ENCODE results near the gene UAP1L1. TPM values are rescaled to one million over a fixed set of nuclear protein-coding genes. Genes with fewer than 3 reads are reported as not detected.

UAP1L1 gene
- total and polyA plus RNA-seq, 2 of the 4 experiments (the other 2 are of a cell fraction), result 2.3 to 9.8 TPM

DNA sequence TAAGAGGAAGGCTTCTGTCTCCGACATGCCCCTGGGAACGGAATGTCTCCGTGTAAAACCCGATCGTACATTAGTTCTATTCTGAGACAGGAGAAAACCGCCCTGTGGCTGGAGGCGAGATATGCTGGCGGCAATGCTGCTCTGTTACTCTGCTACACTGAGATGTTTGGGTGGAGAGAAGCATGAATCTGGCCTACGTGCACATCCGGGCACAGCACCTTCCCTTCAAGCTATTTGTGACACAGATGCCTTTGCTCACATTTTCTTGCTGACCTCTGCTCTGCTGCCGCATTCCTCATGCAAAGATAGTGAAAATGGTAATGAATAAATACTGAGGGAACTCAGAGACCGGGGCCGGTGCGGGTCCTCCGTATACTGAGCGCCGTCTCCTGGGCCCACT is 39.4 kb downstream of the UAP1L1 start:
- Histone ChIP-seq H2BK120ac (ENCODE audit: low read depth, low read length) (no peak overlapping the region), H3K4me2 (ENCODE audit: low read depth, low read length) (no peak overlapping the region), H4K5ac (ENCODE audit: low read depth, low read length) (no peak overlapping the region), H3K14ac (replicated peaks; ENCODE audit: low read depth, low read length) (no peak overlapping the region), H2AK5ac (ENCODE audit: low read depth, low read length) (no peak overlapping the region), H3K9me3 (ENCODE audit: control insufficient read depth, insufficient read depth, low read length) (no peaks in the 10 kb centered on the region), H3K4me1 (ENCODE audit: control insufficient read depth, insufficient read depth, low read length) (peaks cover 8% of the 10 kb centered on the region), H2BK20ac (ENCODE audit: low read depth, low read length) (no peak overlapping the region), H3K18ac (ENCODE audit: low read depth, low read length) (no peak overlapping the region), H4K8ac (ENCODE audit: low read depth in 2 of 2, low read length in 2 of 2) (no peak overlapping the region), H2BK5ac (ENCODE audit: low read depth, low read length, poor library complexity, severe bottlenecking) (no peak overlapping the region), H3K27me3 (ENCODE audit: control insufficient read depth, insufficient read depth, low read length) (no peaks in the 10 kb centered on the region), H2AFZ (replicated peaks; ENCODE audit: low read length, poor library complexity) (no peak overlapping the region), H4K20me1 (ENCODE audit: insufficient read depth, low read length) (no peaks in the 10 kb centered on the region), H3K9me1 (ENCODE audit: insufficient read depth, low read length) (no peaks in the 10 kb centered on the region), H3K23ac (ENCODE audit: low read depth, low read length) (no peak overlapping the region), H3K4ac (ENCODE audit: low read depth, low read length) (no peak overlapping the region), H4K91ac (ENCODE audit: insufficient read depth, low read depth, low read length) (no peak overlapping the region), H2AK9ac (replicated peaks; ENCODE audit: low read depth, low read length, poor library complexity) (no peak overlapping the region), H3K9ac (ENCODE audit: low read depth, low read length) (no peak overlapping the region), H3K56ac (ENCODE audit: extremely low read depth, insufficient read depth, low read length) (no peak overlapping the region), H3K36me3 (ENCODE audit: control insufficient read depth, insufficient read depth, low read length) (peaks cover 11% of the 10 kb centered on the region), H3K27ac (ENCODE audit: insufficient read depth, low read length) (no peak overlapping the region), H2BK15ac (ENCODE audit: low read depth, low read length) (no peak overlapping the region), H3K79me1 (ENCODE audit: low read depth in 1 of 2, low read length in 2 of 2) (0 out of 4 replicates have a peak, but pooled peaks cover 0 to 3% of the 10 kb centered on the region in 2 experiments), H3K4me3 (ENCODE audit: insufficient read depth, low read depth, low read length) (no peak overlapping the region)
- DNase-seq (no peak), ATAC-seq (ENCODE audit: low read depth) (no peak)
- POLR2A ChIA-PET (ENCODE audit: unreplicated experiment), result interaction anchor here (0.5 kb wide), 1 partner anchor 113 kb away, joined by 12 read pairs; no protein-coding TSS in a partner anchor
- CTCF ChIA-PET, result no interaction called here
- TF ChIP-seq FOS (IDR thresholded peaks at IDR 0.05; ENCODE audit: low read depth, low read length) (no peak), MAFK (IDR thresholded peaks at IDR 0.05; ENCODE audit: low read depth, low read length) (no peak), POLR2A (IDR thresholded peaks at IDR 0.05; ENCODE audit: low read depth, low read length) (no peak), RFX5 (IDR thresholded peaks at IDR 0.05; ENCODE audit: low read depth, low read length) (no peak), RAD21 (IDR thresholded peaks at IDR 0.05; ENCODE audit: low read length) (no peak), SMC3 (IDR thresholded peaks at IDR 0.05; ENCODE audit: low read depth, low read length) (no peak), MAZ (IDR thresholded peaks at IDR 0.05; ENCODE audit: borderline replicate concordance, low read depth, low read length) (no peak), RCOR1 (IDR thresholded peaks at IDR 0.05; ENCODE audit: insufficient replicate concordance, low read length) (no peak), CEBPB (IDR thresholded peaks at IDR 0.05; ENCODE audit: low read depth, low read length) (no peak), MXI1 (IDR thresholded peaks at IDR 0.05; ENCODE audit: borderline replicate concordance, low read depth, low read length) (no peak)
- TF ChIP-seq, protein P1, sequence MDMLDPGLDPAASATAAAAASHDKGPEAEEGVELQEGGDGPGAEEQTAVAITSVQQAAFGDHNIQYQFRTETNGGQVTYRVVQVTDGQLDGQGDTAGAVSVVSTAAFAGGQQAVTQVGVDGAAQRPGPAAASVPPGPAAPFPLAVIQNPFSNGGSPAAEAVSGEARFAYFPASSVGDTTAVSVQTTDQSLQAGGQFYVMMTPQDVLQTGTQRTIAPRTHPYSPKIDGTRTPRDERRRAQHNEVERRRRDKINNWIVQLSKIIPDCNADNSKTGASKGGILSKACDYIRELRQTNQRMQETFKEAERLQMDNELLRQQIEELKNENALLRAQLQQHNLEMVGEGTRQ (IDR thresholded peaks at IDR 0.05; ENCODE audit: low read depth, low read length), result no peak
- TF ChIP-seq, protein P2, sequence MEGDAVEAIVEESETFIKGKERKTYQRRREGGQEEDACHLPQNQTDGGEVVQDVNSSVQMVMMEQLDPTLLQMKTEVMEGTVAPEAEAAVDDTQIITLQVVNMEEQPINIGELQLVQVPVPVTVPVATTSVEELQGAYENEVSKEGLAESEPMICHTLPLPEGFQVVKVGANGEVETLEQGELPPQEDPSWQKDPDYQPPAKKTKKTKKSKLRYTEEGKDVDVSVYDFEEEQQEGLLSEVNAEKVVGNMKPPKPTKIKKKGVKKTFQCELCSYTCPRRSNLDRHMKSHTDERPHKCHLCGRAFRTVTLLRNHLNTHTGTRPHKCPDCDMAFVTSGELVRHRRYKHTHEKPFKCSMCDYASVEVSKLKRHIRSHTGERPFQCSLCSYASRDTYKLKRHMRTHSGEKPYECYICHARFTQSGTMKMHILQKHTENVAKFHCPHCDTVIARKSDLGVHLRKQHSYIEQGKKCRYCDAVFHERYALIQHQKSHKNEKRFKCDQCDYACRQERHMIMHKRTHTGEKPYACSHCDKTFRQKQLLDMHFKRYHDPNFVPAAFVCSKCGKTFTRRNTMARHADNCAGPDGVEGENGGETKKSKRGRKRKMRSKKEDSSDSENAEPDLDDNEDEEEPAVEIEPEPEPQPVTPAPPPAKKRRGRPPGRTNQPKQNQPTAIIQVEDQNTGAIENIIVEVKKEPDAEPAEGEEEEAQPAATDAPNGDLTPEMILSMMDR (conservative IDR thresholded peaks at IDR 0.05; ENCODE audit: low read depth, low read length), result no peak
- in situ Hi-C loops (cut with MboI; ENCODE audit: low sequenced_read_pairs), result no loop called here
- no TSS peak for BruUV-seq (replicated peaks)
- 66% methylated on average over 10 of the region's 17 CpGs; no CpG with 5 or more reads in 1 of the 2 experiments for WGBS, 2 experiments (ENCODE audit: extremely low coverage in 2 of 2, insufficient read length in 1 of 2)
- dilution Hi-C loops (cut with HindIII; ENCODE audit: low sequenced_read_pairs, unreplicated experiment), result no loop called here
- intact Hi-C loops (cut with micrococcal nuclease), result no loop called here
